ENCODE measurements around the gene GAP43.

GAP43 gene

DNA sequence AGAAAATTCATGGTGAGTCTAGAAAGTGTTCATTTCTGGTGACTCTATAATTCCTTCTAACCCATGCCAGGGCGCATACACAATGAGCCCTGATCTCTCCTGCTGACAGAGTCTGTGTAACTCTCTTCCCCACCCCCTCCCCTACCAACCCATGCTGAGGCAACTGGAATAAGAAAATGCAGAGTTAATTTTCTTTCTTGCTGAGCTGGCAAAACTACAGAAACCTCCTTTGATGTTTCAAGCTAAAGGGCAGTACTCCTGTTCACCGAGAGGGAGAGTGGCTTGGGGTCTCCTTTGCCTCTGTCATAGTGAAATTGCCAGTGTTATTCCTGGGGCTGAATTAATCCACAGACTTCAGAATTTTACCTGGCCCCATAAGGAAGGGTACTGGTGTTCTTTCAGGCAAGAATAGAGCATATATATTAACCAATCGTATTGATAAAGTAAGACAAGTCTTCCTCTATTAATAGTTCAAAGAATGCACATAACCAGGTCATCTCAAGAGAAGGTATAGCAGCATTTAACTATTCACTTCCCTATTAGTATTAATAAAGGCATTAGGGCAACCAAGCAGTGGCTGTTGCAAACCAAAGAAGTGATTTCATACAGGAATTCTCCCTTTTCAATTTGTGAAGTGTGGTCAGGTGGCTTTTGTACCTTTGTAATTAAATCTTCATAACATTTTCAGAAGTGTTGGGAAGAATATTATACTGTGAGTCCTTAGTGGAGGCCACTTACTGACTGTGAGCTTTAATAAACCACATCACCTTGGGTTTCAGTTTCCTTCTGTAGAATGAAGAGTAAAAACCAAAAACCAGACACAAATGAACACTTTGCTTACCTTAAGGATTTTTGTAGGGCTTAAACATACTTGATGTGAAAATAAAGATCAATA, 4.1 kb downstream of the GAP43 start:
- DNase-seq (ENCODE audit: low read depth in 2 of 2) = no peak

DNA sequence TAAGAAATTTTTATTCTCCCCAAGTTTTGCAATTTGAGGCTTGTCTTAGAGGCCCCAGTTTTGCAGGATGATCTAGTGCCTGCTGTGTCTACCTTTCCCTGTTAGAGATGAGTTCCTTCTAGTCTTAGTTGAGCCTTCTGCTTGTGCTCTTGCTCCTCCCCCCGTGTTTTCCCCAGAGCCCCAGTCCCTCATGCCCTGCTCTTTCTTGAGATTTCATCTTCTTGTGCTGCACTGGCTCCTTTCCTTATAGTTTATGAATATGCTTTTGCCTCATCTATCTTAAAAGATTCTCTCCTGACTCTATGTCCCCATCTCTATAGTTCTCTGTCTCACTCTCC, 4.7 kb downstream of the GAP43 start:
- no peak for DNase-seq (ENCODE audit: low read depth in 2 of 2)

DNA sequence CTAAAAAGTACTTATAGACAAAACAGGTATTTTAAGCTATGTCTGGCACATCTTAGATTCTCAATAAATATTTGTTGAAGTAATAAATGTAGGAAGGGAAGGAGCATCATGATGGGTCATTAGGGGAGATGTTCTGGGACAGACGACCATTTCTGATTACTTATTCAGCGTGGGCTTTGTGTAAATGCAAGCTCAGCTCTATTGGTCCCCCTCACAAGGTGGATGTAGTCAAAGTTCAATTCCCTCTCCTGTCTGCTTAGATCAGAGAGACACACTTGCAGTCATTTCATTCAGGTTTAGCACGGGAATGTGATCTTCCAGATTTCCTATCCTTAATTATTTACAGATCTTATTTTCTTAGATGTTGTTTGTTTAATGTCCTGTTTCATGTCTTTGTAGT, 7.5 kb downstream of the GAP43 start:
- no peak for DNase-seq (ENCODE audit: low read depth in 2 of 2)

DNA sequence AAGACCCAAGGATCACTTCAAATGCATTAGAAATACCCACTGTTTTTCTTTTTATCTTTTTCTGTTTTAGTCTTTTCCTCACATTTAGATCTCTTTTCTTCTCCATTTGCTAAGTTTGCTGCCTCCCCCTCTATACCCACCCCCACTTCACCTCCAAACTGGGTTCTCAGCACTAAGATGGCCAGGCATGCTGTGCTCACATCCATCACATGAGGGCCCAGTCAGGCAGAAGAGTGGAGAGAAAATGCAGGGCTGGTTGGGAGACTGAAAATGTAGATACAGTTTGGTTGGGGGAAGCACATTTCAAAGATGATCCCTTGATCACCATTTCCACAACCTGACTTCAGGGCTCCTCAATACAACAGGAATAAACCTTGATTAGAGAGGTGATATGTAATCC, 8.7 kb downstream of the GAP43 start:
- DNase-seq (ENCODE audit: low read depth in 2 of 2) = no peak

DNA sequence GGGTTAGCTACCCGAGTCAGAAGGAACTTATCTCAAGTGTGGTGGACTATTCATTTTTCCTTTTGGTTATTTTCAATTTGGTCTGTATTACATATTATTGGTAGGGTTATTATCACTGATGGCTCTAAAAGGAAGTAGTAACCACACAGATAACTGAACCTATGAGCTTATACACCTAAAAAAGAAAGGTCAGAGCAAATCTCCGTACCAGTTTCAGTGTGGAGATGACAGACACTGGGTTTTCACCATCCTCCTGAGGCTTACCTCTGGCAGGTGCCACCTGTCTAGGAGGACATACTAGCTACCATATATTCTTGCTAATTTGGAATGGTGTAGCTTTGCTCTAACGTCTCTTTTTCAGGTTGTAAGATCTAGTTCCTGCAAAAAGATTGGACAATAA, 10.2 kb downstream of the GAP43 start:
- no peak for DNase-seq (ENCODE audit: low read depth in 2 of 2)

DNA sequence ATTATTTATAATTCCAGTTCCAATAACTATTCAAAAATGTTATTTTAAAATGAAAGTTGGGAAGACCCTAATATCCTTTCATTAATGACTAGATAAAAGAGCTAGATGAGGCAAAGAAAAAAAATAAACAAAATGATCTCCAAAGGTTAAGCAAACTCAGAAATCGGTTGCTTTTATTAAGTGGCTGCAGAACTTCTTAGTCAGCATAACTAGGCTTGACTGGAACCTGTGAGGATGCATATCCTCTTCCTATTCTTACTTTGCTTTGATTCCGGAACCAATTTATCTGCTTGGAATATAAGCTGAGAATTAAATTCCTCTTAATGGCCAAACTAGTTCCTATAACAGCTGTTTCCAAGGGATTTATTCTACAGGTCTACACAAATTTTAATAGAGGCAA, 10.7 kb downstream of the GAP43 start:
- DNase-seq (ENCODE audit: low read depth in 2 of 2) = no peak

DNA sequence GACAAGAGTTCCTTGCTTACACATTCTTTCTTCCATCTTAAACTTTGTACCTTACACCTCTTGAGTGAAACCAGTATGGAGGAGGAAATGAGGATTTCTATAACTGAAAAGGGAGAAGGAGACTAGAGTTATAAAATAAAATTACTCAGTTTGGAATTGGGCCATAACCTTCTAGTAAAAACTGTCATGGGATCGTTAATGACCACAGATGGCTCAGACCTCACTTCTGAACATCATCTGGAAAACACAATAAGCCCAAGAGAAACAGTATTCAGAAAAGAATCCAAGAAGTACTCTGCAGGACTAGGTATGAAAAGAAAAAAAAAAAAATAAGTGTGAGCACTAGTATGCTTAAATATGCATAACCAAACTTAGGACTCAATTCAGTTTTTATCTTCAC, 12.1 kb downstream of the GAP43 start:
- DNase-seq (ENCODE audit: low read depth in 2 of 2) = no peak

DNA sequence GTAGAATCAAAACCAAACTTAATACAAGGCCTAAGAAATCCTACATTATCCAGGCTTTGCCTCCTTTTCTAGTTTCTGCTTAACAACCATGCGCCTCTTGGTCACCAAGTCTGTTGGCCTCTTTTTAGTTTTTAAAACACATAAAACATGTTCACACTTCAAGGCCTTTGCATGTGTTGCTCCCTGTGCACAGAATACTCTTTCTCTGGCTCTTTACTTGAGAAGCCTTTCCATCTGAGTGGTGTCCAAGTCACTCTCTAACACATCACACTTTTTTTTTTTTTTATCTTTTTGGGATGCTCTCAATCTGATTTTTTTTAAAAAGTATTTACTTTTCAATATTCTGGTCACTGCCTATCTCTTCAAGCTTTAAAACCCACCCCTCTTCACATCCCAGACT, 14.9 kb downstream of the GAP43 start:
- no peak for DNase-seq (ENCODE audit: low read depth in 2 of 2)

DNA sequence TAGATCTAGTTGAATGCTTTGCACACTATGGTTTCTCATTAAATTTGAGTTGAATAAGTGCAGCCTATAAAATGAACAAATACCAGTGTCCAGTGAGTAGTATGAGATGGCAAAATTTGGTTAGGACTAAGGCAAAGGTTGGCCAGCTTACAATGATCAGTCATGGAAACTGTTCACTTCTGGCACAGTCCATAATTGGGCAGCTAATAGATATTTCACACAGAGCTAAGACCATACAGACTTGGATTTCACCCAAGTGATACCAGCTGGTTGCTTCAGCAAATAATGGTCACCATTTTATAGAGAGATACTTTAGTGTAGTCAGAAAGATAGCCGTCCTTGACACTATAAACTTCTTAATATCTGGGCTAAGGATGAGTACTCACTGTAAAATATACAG, 15.7 kb downstream of the GAP43 start:
- DNase-seq (ENCODE audit: low read depth in 2 of 2) = no peak

DNA sequence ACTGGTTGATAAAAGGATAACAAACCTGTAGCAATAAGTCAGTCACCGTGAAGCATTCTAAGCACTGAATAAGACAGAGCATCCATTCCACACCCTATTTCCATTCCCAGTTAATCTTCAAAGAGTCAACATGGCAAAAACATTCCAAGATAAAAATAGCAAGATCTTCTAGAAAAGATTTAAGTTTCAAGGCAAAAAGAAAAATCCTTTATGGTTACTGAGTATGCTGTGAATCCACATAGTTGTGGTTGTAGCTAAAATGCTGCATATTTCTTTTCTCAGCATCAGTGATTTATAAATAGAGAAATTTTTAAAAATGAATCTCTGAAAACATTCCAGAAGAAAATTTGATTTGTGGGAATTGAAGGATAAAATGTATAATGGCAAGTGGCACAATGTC, 21.1 kb downstream of the GAP43 start:
- no peak for DNase-seq (ENCODE audit: low read depth in 2 of 2)

DNA sequence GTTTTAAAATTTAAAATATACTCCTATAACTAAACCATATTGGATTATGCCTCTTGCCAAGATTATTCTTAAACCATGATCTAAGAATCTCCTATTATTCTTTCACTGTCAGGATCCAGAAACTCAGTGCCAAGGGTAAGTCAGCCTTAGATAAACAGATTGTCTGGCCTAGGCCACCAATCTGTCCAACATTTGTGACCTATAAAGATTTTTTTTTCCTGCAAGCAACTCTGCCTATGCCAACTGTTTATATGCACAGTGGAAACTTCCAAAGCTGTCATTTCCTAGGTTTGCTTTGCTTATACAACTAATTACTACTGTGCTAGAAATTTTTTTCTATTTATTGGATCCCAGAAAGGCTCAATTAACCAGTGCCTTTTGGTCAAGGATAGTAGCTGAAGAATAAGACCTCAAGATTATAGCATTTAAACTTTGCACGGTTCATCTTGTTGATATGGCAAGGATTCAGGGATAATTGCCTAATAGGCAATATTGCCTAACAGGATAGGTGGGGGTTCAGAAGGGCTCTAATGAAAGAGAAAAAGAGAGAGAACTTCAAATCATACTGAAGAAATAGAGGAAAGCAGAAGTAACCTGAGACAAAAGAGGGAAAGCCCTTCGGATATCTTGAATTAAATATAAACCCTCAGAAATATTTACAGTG, 22.8 kb downstream of the GAP43 start:
- DNase-seq (ENCODE audit: low read depth in 2 of 2) = no peak

DNA sequence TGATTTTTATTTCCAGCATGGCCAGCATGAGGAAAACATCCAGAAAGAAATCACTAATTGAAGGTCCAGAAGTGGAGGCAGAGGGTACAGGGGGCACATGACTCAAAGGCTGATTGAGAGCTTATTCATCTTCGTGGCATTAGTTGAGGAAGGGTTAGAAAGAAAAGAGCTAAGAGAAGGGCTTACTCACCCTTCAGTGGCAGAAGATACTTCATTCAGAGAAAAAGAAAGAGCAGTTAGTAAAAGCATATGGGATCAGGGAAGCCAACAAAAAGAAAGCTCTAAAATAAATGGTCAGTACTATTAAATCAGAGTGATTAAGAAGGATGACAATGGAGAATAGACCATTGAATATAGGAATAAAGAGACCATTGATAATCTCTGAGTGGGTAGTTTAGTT, 25.2 kb downstream of the GAP43 start:
- DNase-seq (ENCODE audit: low read depth in 2 of 2) = no peak

DNA sequence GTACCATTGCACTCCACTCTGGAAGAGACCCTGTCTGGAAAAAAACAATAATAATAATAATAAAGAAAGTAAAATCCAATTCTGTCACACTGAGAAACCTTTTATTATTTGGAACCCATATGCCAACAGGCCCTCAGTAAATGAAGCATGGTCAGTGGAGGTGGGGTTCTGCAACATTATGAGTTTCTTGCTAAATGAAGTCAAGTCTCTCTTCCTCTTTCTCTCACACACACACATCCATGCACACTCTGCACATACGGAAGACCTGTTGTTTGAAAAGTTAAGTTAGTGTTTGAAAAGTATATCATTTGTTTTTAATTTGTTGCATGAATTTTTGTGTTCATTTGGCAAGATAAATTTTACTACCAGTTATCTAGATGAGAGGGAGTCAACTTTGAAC, 27.8 kb downstream of the GAP43 start:
- no peak for DNase-seq (ENCODE audit: low read depth in 2 of 2)

DNA sequence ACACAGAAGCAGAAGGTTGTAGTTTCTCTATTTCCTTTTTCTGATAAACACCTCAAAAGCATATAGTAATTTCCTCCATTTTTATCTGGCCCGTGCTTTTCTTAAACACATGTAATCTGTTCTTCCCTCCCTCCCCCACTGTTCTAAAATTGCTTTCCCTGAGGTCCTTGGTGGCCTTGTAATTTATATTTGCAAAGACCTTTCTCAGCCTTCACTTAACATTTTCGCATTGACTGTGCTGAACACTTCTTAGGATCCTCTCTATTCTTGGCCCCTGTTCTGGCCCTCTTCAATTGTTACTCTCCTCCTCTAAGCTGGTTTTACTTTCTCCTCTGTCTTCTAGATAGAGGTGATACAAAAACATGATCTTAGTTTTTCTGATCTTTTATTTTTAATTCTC, 28.3 kb downstream of the GAP43 start:
- no peak for DNase-seq (ENCODE audit: low read depth in 2 of 2)

DNA sequence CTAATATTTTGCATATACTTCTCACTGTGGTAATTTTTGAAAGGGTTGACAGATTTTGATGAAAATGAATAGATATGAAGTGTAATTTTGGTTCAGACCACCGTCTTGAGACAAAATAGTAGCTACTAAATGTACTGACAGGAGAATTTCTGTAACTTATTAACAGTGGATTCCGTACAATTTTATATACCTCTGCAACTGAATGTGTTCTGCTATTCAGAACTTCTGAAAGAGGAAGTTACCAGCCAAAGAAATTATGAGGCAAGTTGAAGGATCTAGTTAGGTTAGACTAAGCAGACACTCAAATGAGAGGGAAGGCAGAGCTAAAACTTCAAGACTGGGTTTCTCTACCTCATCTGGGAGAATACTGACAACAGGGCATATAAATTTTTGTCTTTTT, 29.4 kb downstream of the GAP43 start:
- no peak for DNase-seq (ENCODE audit: low read depth in 2 of 2)

DNA sequence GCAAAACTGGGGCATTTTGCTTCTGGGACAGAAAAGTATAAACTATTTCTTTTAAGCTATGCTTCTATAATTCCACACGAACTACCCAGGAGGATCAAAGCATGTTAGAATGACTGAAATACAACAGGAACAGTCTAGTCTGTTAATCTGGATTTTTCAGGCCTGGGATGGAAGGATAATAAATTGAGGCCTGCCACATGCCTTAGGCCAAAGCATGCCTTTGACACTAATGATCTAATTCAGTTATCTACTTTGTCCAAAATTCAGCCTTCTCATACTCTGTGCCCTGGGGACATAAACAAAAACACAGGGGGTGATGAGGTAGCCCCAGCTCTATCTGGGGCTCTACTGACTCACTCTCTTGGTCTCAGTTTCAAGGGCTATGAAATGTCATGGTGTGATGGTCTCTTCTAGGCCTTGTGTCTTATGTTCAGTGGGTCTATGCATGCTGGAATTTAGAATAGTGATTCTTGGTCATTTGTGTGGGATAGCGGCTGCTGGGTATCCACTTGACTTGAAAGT, 32.5 kb downstream of the GAP43 start:
- DNase-seq (ENCODE audit: low read depth in 2 of 2) = no peak

DNA sequence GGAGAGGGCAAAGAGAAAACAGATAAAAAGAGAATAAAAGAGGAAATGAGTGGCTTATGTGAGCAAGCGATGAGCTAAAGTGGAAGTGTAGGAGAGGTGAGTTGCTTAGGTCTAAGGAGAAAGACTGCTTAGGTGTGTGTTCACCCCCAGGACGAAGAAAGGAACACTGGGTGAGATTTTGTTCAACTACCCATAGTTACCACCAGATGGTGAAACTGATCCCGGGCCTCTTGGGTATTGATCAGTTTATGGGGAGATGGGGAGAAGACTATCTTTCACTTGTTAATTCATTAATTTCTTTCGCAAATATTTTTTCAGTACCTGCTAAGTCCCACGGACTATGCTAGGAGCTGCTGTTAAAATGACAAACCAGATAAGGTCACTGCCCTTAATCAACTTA, 33.9 kb downstream of the GAP43 start:
- DNase-seq (ENCODE audit: low read depth in 2 of 2) = no peak

DNA sequence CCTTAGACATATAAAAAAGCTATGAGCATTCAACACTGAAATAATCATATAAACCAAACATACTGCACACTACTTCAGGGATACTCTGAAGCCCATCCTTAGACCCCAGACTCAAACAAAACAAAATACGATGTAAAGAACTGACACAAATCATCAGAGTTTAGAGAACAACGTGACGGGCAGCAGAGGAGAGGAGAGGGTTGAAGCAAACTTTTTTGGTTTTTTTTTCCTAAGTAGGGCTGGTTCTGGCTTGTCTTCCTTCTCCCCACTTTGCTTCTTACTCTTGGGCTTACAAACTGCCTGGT, 34.7 kb downstream of the GAP43 start:
- DNase-seq (ENCODE audit: low read depth in 2 of 2) = no peak

DNA sequence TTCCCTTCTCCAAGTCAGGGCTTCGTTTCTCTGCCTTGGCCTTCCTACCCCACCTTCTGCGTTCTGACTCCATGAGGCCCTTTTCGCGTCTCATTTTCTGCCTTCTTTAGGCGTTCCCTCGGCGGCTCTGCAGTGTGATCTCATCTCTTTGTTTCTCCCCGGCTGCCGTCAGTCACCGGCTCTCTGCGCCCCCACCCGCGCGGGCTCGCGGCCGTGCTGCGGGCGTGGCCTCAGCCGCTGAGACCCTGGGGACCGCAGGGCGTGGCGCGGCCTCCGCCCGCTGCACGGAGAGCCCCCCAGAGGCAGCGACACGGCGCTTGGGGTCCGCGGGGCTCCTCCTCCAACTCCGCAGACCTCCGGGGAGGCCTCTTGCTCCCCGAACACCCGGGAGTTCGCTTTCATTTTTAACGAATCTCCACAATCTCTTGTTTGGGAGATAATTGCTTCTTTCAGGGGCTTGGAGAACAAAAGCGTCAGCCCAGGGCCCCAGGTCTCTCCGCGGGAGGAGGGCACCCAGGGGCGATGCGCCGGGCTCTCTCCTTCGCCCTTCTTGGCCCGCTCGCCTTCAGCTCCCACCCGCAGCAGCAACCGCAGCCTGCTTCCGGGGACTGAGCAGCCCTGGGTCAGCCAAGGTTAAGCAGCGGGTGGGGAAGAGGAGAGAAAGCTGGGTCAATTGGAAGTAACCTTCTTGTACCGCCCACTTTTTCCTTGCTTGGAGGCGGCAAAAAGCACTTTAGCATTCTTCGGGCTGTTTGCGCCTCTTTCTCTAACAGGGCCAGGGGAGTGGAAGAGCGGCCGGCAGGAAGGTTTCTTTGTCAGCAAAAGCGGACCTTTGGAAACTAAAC, 35.2 kb downstream of the GAP43 start:
- DNase-seq (ENCODE audit: low read depth in 2 of 2) = peak; percentile 54 to 69

DNA sequence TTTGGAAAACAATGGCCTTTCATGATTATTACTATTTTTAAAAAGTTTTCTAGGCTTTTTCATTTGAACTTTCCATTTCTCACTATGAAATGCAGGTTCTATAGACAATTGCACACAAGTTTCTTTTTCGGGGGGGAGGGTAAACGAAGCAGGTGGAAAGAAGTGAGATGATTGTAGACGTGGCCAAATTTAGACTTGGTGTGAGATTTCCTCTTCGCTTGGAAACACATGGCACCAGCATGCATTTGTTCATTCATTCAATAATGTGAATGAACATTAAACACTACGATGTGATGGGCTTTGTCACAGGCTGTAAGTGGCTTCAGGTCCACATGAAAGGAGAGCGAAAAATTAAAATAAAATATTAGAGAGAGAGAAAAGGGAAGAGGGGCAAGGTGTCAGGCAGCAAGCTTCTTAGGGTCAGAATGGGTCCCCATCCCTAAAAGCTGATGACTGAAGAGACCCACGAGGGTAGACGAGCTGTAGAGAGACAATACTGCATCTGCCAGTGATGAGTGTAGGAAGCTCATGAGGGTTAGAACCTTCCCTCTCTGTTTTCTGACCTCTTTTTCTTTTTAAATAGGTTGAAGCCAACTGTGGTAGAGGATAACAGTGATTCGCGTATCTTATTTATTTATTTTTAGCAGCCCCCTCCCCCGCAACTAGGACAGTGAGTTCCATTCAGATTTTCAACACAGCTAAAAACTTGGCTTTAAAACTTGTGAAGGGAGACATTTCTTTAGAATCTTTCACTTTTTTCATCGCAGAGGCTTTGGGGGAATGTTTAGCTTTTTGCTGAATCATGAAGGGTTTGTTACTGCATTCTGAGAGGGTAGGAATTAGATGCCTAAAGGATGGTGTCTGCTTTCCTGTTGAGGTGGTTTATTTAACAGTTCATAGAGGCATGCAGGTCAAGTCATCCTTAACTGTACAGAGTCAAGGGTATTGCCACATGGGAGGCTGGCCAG, 36.2 kb downstream of the GAP43 start:
- no peak for DNase-seq (ENCODE audit: low read depth in 2 of 2)

DNA sequence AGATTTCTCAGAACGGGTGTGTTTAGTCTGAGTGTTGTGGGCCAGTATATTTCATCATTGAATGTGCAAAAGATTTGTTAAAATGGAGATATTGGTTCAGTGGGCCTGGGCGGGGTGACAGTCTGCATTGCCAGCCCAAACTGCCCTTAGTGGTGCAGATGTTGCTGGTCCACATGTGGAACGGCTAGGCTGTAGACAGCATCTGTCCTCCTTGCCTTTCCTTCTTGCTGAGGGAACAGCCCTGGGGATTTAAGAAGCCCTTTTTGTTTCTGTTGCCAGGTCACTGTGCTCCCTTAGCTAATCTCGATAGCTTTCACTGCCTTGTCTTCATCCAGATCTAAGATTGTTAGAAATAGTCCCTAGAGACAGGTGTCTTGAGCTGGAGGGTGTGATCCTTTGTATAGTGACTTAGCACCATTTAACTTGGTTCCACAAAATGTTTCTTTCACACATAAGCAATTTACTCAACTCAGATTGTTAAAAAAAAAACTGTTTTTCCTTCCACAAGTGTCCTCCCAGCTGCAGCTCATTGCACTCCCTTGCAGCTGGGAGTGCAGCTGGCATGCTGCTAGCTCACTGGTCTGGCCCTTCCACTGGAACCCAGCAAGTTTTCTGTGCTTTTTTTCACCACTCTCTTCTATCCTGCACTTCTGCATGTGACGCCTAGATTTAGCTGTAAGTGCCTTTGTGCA, 37.5 kb downstream of the GAP43 start:
- no peak for DNase-seq (ENCODE audit: low read depth in 2 of 2)

Measured in stimulated activated CD4-positive, alpha-beta T cell treated with anti-CD3 and anti-CD28 coated beads, Interleukin-15, amount 100 ng/mL, for 48 hours (primary cell).